GM12892 (cell line): ENCODE results near the gene ERCC8. TPM values are rescaled to one million over a fixed set of nuclear protein-coding genes. Genes with fewer than 3 reads are reported as not detected.
"Not testable (repeated sequence)": the region's sequence is repeated elsewhere in the genome, so short reads cannot be mapped to it uniquely, and the experiment has no call there.

Source experiments
- DNase-seq: peaks from one replicate; pipeline ENCODE4 v3.0.0; 2011; ENCODE audit not compliant: insufficient read length
- FAIRE-seq: peaks from 2 replicates; lab custom pipeline; 2011; peaks lifted over from hg19 to GRCh38; lab: Jason Lieb, UNC
- POLR2A ChIP-seq: IDR thresholded peaks from 2 replicates; pipeline ENCODE4 v1.6.1; 2011; ENCODE audit warnings: low read depth, low read length, control low read depth
- POLR2AphosphoS5 ChIP-seq: IDR thresholded peaks from 2 replicates; pipeline ENCODE4 v1.6.1; 2011; ENCODE audit warnings: low read depth, low read length, control low read depth
- TAF1 ChIP-seq: IDR thresholded peaks from 2 replicates; pipeline ENCODE4 v1.6.1; 2011; ENCODE audit warnings: low read depth, mild to moderate bottlenecking, control low read depth, low read length, borderline replicate concordance
- polyA plus RNA-seq: library from polyadenylated mRNA; unstranded; fragments of >200 nt; gene quantifications from one replicate; pipeline ENCODE4 v1.2.1, GENCODE V29; 2012; ENCODE audit warnings: missing spikeins, inconsistent platforms; ENCODE audit not compliant: missing spikeins

ERCC8 gene
- polyA plus RNA-seq: 8.8 TPM

DNA sequence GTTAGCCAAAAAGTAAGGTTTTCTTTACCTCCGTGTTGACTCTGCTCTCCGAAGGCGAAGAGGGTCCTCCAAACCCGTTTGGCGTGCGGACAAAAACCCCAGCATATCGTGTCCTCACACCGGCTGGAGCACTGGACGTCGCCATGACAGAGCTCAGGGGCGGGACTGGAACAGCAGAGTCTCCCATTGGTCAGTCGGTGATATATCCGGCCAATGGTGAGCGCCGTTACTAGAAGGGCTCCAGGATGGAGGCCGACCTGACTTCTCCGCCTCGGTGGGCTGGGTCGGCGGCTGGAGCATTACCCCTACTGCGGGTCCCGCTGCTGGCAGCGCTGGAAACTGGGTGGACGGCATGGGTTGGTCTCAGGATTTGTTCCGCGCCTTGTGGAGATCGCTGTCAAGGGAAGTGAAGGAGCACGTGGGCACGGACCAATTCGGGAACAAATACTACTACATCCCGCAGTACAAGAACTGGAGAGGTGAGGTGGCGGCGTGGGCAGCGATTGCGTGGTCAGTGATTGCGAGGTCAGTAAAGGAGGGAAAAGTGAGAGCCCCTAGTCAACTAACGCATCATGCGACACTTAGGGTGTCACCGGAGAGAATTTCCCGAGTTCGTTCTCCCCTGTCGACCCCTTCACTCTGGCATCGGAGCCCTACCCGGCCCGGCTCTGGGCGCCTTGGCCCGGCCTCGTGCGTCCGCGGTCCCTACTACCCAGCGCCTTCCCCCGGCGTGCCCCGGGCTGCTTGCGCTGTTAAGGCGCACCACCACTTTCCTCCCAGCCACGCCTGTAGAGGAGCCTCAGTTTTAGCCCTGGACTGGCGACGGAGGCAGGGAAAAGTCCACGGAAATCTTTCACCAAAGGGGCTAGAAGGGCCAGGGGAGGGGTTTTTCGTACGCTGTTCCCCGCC lies at the start of gene ERCC8, which contains the start of gene NDUFAF2:
Gene ERCC8, minus strand, starts transcription at position 167 of the 909 bp plus-strand sequence. Its CDS starts 62 bp downstream, at position 105.
Gene NDUFAF2, plus strand, starts transcription at position 302 of the 909 bp plus-strand sequence. Its CDS starts 51 bp downstream, at position 353.
- peak; percentile 98 for FAIRE-seq
- peak; percentile 80 for DNase-seq
- TF ChIP-seq POLR2A: peak; percentile 75; the same call in 1 of the 2 replicates
- TF ChIP-seq TAF1: peak; percentile 72; the same call in 1 of the 2 replicates
- peak; percentile 75; the same call in 1 of the 2 replicates for TF ChIP-seq POLR2AphosphoS5

DNA sequence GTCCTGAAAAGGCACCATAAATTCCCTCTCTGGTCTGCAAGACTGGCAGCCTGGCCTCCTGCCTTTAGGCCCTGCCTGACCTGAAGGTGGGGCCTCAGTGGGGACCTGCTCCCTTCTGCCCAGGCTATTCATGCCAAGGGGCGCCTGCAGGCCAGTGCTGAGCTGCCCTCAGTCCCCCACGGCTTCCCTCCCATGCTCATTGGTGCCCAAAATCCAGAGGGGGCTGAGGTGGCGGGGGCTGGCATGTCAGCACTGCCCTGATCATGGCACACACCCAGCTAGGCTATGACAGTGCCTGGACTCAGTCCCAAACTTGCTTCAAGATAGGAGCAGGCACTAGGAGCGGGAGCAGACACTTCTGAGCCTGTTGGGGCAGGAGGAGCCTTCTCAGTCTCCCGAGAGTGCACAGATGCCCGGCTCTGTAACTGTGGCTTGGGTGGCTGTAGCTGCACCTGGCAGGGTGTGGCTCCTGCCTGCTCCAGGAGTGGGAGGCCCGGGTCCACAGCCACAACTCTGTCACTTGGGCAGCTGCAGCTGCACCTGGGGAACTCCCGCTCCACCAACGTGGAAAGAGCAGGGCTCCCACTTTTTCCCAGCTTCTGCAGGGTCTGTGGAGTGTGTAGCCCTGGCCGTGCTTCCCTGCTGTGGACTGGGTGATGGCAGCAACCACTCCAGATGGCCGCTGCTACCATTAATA lies 49.2 kb upstream of the ERCC8 start:
- TF ChIP-seq POLR2A (no peak), POLR2AphosphoS5 (no peak), TAF1 (no peak)
- no peak for DNase-seq
- FAIRE-seq: no peak

- no peak for FAIRE-seq
- no peak for DNase-seq
- TF ChIP-seq POLR2A (no peak), TAF1 (no peak), POLR2AphosphoS5 (no peak)
Observed at GRCh38 chr5:60993425-60993824, 48.6 kb upstream of the ERCC8 start.

DNA sequence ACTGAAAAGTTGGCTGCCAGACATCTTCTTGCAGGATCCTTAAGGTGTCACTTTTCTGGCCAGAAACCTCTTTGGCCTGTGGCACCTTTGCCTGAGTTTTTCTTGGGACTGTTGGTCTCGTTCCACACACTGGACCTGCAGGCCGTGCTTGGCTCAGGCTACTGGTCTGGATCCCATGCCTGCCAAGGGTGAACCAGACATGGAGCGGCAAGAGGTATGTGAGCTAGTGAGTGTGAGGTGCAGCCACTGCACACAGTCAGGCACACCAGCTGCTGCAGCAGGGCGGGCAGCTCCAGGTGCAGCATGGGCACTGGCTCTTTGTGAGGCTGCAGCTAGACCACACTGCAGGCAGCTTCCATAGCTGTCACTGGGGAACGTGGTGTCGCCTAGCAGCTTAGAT lies 48.0 kb upstream of the ERCC8 start:
- no peak for DNase-seq
- no peak for TF ChIP-seq POLR2A
- no peak for TF ChIP-seq POLR2AphosphoS5
- no peak for TF ChIP-seq TAF1
- FAIRE-seq: no peak

DNA sequence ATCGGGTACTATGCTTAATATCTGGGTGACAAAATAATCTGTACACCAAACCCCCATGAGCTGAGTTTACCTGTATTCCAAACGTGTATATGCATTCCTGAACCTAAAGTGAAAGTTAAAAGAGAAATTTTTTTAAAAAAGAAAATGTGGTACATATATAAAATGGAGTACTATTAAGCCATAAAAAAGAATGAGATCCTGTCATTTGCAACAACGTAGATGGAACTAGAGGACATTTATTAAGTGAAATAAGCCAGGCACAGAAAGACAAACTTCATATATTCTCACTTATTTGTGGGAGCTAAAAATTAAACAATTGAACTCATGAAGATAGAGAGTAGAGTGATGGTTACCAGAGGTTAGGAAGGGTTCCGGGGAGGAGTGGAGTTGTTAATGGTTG lies 44.9 kb upstream of the ERCC8 start:
- DNase-seq (no peak), FAIRE-seq (no peak)
- TF ChIP-seq POLR2A (no peak), TAF1 (no peak), POLR2AphosphoS5 (no peak)

GRCh38 chr5:60982127-60982526 lies 37.3 kb upstream of the ERCC8 start:
- not testable (repeated sequence) for FAIRE-seq, DNase-seq

DNA sequence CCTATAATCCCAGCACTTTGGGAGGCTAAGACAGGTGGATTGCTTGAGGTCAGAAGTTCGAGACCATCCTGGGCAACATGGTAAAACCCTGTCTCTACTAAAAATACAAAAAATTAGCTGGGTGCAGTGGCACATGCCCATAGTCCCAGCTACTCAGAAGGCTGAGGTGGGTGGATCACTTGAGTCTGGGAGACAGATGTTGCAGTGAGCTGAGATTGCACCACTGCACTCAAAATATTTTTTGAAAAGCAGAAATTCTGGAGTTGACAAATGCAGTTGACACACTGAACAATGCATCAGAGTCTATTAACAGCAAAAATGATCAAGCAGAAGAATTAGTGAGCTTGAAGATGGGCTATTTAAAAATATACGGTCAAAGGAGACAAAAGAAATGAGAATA lies 35.6 kb upstream of the ERCC8 start:
- no peak for FAIRE-seq
- TF ChIP-seq TAF1 (no peak), POLR2A (no peak), POLR2AphosphoS5 (no peak)
- DNase-seq: no peak

DNA sequence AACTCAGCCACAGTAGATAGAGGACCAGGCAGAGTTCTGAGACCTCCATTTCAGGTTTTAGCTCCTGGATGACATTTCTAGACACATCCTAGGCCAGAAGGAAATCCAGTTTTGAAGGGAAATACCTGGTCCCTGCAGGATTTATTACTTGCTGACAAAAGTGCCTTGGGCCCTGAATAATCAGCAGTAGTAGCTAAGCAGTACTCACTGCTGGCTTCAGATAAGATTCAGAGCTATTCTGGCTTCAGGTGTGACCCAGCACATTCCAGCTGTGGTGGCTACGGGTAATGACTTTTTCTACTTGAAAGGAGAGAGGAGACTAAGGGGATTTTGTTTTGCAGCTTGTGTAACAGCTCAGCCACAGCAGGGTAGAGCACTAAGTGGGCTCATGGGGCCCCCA lies 34.1 kb upstream of the ERCC8 start:
- FAIRE-seq: no peak
- TF ChIP-seq POLR2A: no peak
- no peak for TF ChIP-seq TAF1
- TF ChIP-seq POLR2AphosphoS5: no peak
- no peak for DNase-seq

DNA sequence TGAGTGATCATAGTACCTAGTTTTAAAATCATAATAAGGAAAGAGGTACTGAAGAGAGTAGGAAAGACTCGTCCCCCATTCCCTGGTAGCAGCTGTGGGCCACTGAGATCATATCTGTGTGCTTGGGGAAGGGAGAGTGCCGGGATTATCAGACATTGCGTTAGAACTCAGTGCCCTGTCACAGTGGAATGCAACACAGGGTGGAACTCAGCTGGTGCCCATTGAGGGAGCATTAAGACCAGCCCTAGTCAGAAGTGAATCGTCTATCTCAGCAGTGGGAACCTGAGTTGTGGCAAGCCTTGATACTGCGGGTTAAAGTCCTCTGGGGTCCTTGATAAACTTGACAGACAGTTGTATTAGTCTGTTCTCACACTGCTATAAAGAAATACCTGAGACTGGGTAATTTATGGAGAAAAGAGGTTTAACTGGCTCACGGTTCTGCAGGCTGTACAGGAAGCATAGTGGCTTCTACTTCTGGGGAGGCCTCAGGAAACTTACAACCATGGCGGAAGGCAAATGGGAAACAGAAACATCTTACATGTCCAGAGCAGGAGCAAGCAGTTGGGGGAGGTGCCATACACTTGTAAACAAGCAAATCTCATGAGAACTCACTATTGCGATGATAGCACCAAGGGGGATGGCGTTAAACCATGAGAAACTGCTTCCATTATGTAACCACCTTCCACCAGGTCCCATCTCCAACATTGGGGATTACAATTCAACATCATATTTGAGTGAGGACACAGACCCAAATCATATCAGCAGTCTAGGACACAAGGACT lies 33.3 kb upstream of the ERCC8 start:
- FAIRE-seq (no peak), DNase-seq (no peak)
- TF ChIP-seq POLR2AphosphoS5: no peak

DNA sequence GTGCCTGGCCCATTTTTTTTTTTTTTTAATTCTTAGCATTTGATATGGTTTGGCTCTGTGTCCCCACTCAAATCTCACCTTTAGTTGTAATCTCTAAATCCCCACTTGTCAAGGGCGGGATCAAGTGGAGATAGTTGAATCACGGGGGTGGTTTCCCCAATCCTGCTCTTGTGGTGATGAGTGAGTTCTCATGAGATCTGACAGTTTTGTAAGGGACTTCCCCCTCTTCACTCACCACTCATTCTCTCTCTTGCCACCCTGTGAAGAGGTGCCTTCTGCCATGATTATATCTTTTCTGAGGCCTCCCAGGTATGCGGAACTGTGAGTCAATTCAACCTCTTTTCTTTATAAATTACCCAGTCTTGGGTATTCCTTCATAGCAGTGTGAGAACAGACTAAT lies 27.4 kb upstream of the ERCC8 start:
- FAIRE-seq (no peak), DNase-seq (no peak)
- TF ChIP-seq TAF1 (no peak), POLR2A (no peak), POLR2AphosphoS5 (no peak)

- DNase-seq (no peak), FAIRE-seq (no peak)
- TF ChIP-seq POLR2AphosphoS5 (no peak), POLR2A (no peak), TAF1 (no peak)
Observed at GRCh38 chr5:60961685-60962084, 16.8 kb upstream of the ERCC8 start.
